GM12878 (cell line): Measurements from ENCODE around the gene DTX1. TPM values are rescaled to one million over a fixed set of nuclear protein-coding genes. Genes with fewer than 3 reads are reported as not detected.

Experiments used
- ATAC-seq: fragments of 200-7000 bp; cut with Tn5 transposase; 3 replicates; pipeline ENCODE4 v1.9.1; 2020; ENCODE audit warnings: mild to moderate bottlenecking, moderate library complexity
- BruUV-seq: library from RNA; stranded (reverse); fragments of 400-500 nt; replicated peaks from 2 replicates; lab custom pipeline; 2021; lab: Mats Ljungman, UMichigan
- CTCF ChIA-PET: fragments of 300-600 bp; sonication (Branson Sonifier 250); formaldehyde crosslinking; extraction: SDS; loops from one replicate; lab custom pipeline; 2021; ENCODE audit warnings: inconsistent platforms; lab: Yijun Ruan, JAX
- POLR2A ChIA-PET: fragments of 350-600 bp; formaldehyde crosslinking; extraction: SDS; loops from one replicate; lab custom pipeline; 2021; ENCODE audit warnings: inconsistent platforms; lab: Charles Lee
- RAD21 ChIA-PET: fragments of 300-600 bp; sonication (Branson Sonifier 250); formaldehyde crosslinking; loops from one replicate; lab custom pipeline; 2023; ENCODE audit warnings: antibody characterized with exemption; ENCODE audit not compliant: unreplicated experiment; lab: Charles Lee
- SMC1A ChIA-PET: fragments of 300-600 bp; sonication (Branson Sonifier 250); formaldehyde crosslinking; loops from one replicate; lab custom pipeline; 2023; ENCODE audit not compliant: unreplicated experiment, uncharacterized antibody; lab: Charles Lee
- DNase-seq: peaks from one replicate; pipeline ENCODE4 v3.0.0-alpha.2; 2011; ENCODE audit warnings: low read depth, low spot score
- FAIRE-seq: peaks from 3 replicates; lab custom pipeline; 2011; peaks lifted over from hg19 to GRCh38; lab: Jason Lieb, UNC
- H2AFZ ChIP-seq: 2 replicates; pipeline ENCODE4 v1.6.0; 2011; ENCODE audit warnings: low read depth, low read length, control low read depth; ENCODE audit not compliant: control insufficient read depth
- H3K27ac ChIP-seq: 2 replicates; pipeline ENCODE4 v1.5.1; 2011; ENCODE audit warnings: control low read depth; ENCODE audit not compliant: control insufficient read depth, insufficient read depth
- H3K27me3 ChIP-seq, 2 experiments: replicated peaks in 1 of 2; 2 replicates each; pipeline versions ENCODE4 v1.6.0 to v1.6.1; 2011; ENCODE audit warnings: low read length in 1 of 2; ENCODE audit not compliant: control insufficient read depth in 2 of 2, insufficient read depth in 2 of 2
- H3K36me3 ChIP-seq, 2 experiments: 2 replicates each; pipeline ENCODE4 v1.5.1; 2011; ENCODE audit warnings: low read length in 1 of 2; ENCODE audit not compliant: control insufficient read depth in 2 of 2, insufficient read depth in 2 of 2
- H3K4me1 ChIP-seq: 2 replicates; pipeline ENCODE4 v1.6.1; 2011; ENCODE audit warnings: mild to moderate bottlenecking, low read length, moderate library complexity, mixed read lengths; ENCODE audit not compliant: control insufficient read depth, insufficient read depth
- H3K4me2 ChIP-seq: 2 replicates; pipeline ENCODE4 v1.6.0; 2011; ENCODE audit warnings: control low read depth; ENCODE audit not compliant: control insufficient read depth, insufficient read depth
- H3K4me3 ChIP-seq: fragments of 200-600 bp; sonication (generic); 2 replicates; pipeline ENCODE4 v1.5.1; 2016
- H3K79me2 ChIP-seq: 2 replicates; pipeline ENCODE4 v1.6.0; 2011; ENCODE audit warnings: low read length; ENCODE audit not compliant: control insufficient read depth, insufficient read depth
- H3K9ac ChIP-seq: 2 replicates; pipeline ENCODE4 v1.8.0; 2011; ENCODE audit warnings: low read length, control low read depth, mixed read lengths; ENCODE audit not compliant: control insufficient read depth, insufficient read depth
- H3K9me3 ChIP-seq: replicated peaks from 3 replicates; pipeline ENCODE4 v1.5.1; 2011; ENCODE audit warnings: mild to moderate bottlenecking, low read length; ENCODE audit not compliant: control insufficient read depth, insufficient read depth
- H4K20me1 ChIP-seq: 2 replicates; pipeline ENCODE4 v1.6.0; 2011; ENCODE audit not compliant: control insufficient read depth, insufficient read depth
- BACH1 ChIP-seq: fragments of 450-650 bp; IDR thresholded peaks from 2 replicates; pipeline ENCODE4 v1.6.1; 2017; ENCODE audit warnings: mild to moderate bottlenecking, borderline replicate concordance
- E4F1 ChIP-seq: fragments of 450-650 bp; IDR thresholded peaks from 2 replicates; pipeline ENCODE4 v1.6.1; 2018; ENCODE audit warnings: borderline replicate concordance, mild to moderate bottlenecking; ENCODE audit not compliant: partially characterized antibody
- FOS ChIP-seq: IDR thresholded peaks from 3 replicates; pipeline ENCODE4 v1.6.1; 2011; ENCODE audit warnings: borderline replicate concordance; ENCODE audit not compliant: insufficient read length; ENCODE audit errors: extremely low read depth
- KDM1A ChIP-seq: fragments of 200-600 bp; sonication (generic); IDR thresholded peaks from 2 replicates; pipeline ENCODE4 v1.6.1; 2016; ENCODE audit warnings: borderline replicate concordance
- LARP7 ChIP-seq: fragments of 450-650 bp; IDR thresholded peaks from 2 replicates; pipeline ENCODE4 v1.6.1; 2017; ENCODE audit warnings: mild to moderate bottlenecking
- WGBS: methylation state at CpG from one replicate; pipeline ENCODE4 v1.1.6; 2016; ENCODE audit warnings: low lambda C conversion rate; ENCODE audit not compliant: insufficient replicate concordance, insufficient coverage; ENCODE audit errors: missing lambda C conversion rate; 5-methylcytosine and 5-hydroxymethylcytosine counted together
- in situ Hi-C: fragments of 300-500 bp; cut with MboI; formaldehyde crosslinking; loops from 9 replicates; pipeline ENCODE4 v1.14.3; 2018; ENCODE audit warnings: mixed read lengths
- intact Hi-C: fragments of 100-400 bp; cut with micrococcal nuclease; formaldehyde crosslinking; loops from one replicate; pipeline ENCODE4 v1.14.2; 2022; ENCODE audit not compliant: unreplicated experiment
- polyA plus RNA-seq, 11 experiments: library from polyadenylated mRNA; depleted of rRNA in 4 of 11; unstranded in 6 of 11; stranded (reverse) in 5 of 11; fragments of >200 nt; fragmentation: Nextera tagmentation in 4 of 11; fragmentation: Illumina TruSeq in 1 of 11; extraction: Ambion mirVana in 4 of 11; extraction: Trizol in 1 of 11; gene quantifications; 1 replicate in 1 of 11; 2 replicates in 10 of 11; pipeline versions ENCODE4 v1.2.1 to v1.2.3, GENCODE V29; 2011 to 2016; ENCODE audit warnings: inconsistent platforms in 2 of 11, missing spikeins in 2 of 11, low read depth in 1 of 11
- total RNA-seq, 4 experiments: library from RNA; depleted of rRNA in 3 of 4; stranded (reverse); fragments of >200 nt in 3 of 4; fragmentation: Illumina TruSeq in 1 of 4; extraction: Trizol in 1 of 4; gene quantifications; 2 replicates each; pipeline versions ENCODE4 v1.2.1 to v1.2.3, GENCODE V29; 2013 to 2021
- TF ChIP-seq, protein P1 (sequence below): IDR thresholded peaks from 2 replicates; pipeline ENCODE4 v1.6.1; 2011; ENCODE audit warnings: mild to moderate bottlenecking, low read depth, low read length, moderate library complexity; ENCODE audit not compliant: insufficient replicate concordance

The DTX1 gene
- total and polyA plus RNA-seq, 10 of the 15 experiments (the other 5 are each of a cell fraction or from before 2014, with no cell fraction given), result 0.09 to 2.8 (median 0.66) TPM

GRCh38 chr12:113111247-113111646 is 54.7 kb downstream of the DTX1 start:
- intact Hi-C loops (no loop called here), in situ Hi-C loops (no loop called here)
- Histone ChIP-seq H3K4me2 (no peak overlapping the region), H2AFZ (no peak overlapping the region), H3K9ac (no peak overlapping the region), H3K36me3 (no peaks in the 10 kb centered on the region), H3K27ac (no peak overlapping the region), H4K20me1 (no peaks in the 10 kb centered on the region), H3K79me2 (no peaks in the 10 kb centered on the region), H3K4me3 (no peak overlapping the region), H3K27me3 (no peaks in the 10 kb centered on the region; a peak in 2 of 4 replicates), H3K4me1 (no peaks in the 10 kb centered on the region), H3K9me3 (no peaks in the 10 kb centered on the region)
- WGBS, result 58% methylated on average over 3 of the region's 3 CpGs
- no peak for ATAC-seq
- TF ChIP-seq KDM1A (no peak), E4F1 (no peak), FOS (no peak), BACH1 (no peak), LARP7 (no peak)
- TF ChIP-seq, protein P1, sequence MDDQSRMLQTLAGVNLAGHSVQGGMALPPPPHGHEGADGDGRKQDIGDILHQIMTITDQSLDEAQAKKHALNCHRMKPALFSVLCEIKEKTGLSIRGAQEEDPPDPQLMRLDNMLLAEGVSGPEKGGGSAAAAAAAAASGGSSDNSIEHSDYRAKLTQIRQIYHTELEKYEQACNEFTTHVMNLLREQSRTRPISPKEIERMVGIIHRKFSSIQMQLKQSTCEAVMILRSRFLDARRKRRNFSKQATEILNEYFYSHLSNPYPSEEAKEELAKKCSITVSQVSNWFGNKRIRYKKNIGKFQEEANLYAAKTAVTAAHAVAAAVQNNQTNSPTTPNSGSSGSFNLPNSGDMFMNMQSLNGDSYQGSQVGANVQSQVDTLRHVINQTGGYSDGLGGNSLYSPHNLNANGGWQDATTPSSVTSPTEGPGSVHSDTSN, result no peak
- POLR2A ChIA-PET, result no interaction called here
- CTCF ChIA-PET, result no interaction called here
- BruUV-seq, result no TSS peak
- SMC1A ChIA-PET, result no interaction called here
- FAIRE-seq, result no peak
- no peak for DNase-seq
- RAD21 ChIA-PET, result no interaction called here
